HG03066 (cell line): ENCODE data around the gene MCFD2.

Experiments used
- ATAC-seq: cut with Tn5 transposase; IDR thresholded peaks from one replicate; pipeline ENCODE4 v1.9.1; 2021; ENCODE audit warnings: low read depth; ENCODE audit not compliant: unreplicated experiment

Gene MCFD2

GRCh38 chr2:46854260-46854659, 61.3 kb downstream of the MCFD2 start:
- ATAC-seq, result no peak

- ATAC-seq, result no peak
Measured at GRCh38 chr2:46852598-46852997, 63.0 kb downstream of the MCFD2 start.

GRCh38 chr2:46852124-46852523, 63.5 kb downstream of the MCFD2 start:
- no peak for ATAC-seq
